Calu3 (cell line): ENCODE results near the gene SNAPC3. TPM values are rescaled to one million over a fixed set of nuclear protein-coding genes. Genes with fewer than 3 reads are reported as not detected.
A peak's percentile ranks its signal among the peaks of the same experiment; 100 is the strongest.

ENCODE experiments used
- BruUV-seq: library from RNA; stranded (reverse); fragments of 400-500 nt; replicated peaks from 2 replicates; lab custom pipeline; 2021; lab: Mats Ljungman, UMichigan
- CTCF ChIA-PET: fragments of 300-600 bp; sonication (Branson Sonifier 250); formaldehyde crosslinking; loops from one replicate; lab custom pipeline; 2022; ENCODE audit warnings: antibody characterized with exemption; lab: Charles Lee
- DNase-seq: peaks from one replicate; pipeline ENCODE4 v3.0.0; 2022
- H3K27ac Mint-ChIP-seq: one replicate; pipeline ENCODE4 v1.8.0; 2022; ENCODE audit warnings: mixed read lengths; ENCODE audit not compliant: unreplicated experiment
- H3K27me3 Mint-ChIP-seq: one replicate; pipeline ENCODE4 v1.8.0; 2022; ENCODE audit warnings: mixed read lengths; ENCODE audit not compliant: unreplicated experiment
- H3K36me3 Mint-ChIP-seq: one replicate; pipeline ENCODE4 v1.8.0; 2022; ENCODE audit warnings: mild to moderate bottlenecking, moderate library complexity, mixed read lengths; ENCODE audit not compliant: insufficient read depth, unreplicated experiment
- H3K4me1 Mint-ChIP-seq: one replicate; pipeline ENCODE4 v1.8.0; 2022; ENCODE audit warnings: mild to moderate bottlenecking, low read depth, mixed read lengths; ENCODE audit not compliant: unreplicated experiment
- H3K4me3 Mint-ChIP-seq: one replicate; pipeline ENCODE4 v1.8.0; 2022; ENCODE audit warnings: mild to moderate bottlenecking, low read depth, moderate library complexity, mixed read lengths; ENCODE audit not compliant: unreplicated experiment
- H3K9me3 Mint-ChIP-seq: one replicate; pipeline ENCODE4 v1.8.0; 2022; ENCODE audit warnings: low read depth, mixed read lengths; ENCODE audit not compliant: unreplicated experiment
- intact Hi-C: fragments of 100-400 bp; cut with micrococcal nuclease; formaldehyde crosslinking; loops from one replicate; pipeline ENCODE4 v1.10.0; 2022; ENCODE audit not compliant: unreplicated experiment
- total RNA-seq: library from RNA; stranded (reverse); gene quantifications from 2 replicates; pipeline ENCODE4 v1.2.3, GENCODE V29; 2022
- TF ChIP-seq, protein P1 (sequence below): fragments of 200-600 bp; IDR thresholded peaks from one replicate; pipeline ENCODE4 v1.8.0; 2022; ENCODE audit warnings: antibody characterized with exemption; ENCODE audit not compliant: unreplicated experiment

Gene SNAPC3
- total RNA-seq, 1 experiment from 2014 or later: 17.1 TPM

DNA sequence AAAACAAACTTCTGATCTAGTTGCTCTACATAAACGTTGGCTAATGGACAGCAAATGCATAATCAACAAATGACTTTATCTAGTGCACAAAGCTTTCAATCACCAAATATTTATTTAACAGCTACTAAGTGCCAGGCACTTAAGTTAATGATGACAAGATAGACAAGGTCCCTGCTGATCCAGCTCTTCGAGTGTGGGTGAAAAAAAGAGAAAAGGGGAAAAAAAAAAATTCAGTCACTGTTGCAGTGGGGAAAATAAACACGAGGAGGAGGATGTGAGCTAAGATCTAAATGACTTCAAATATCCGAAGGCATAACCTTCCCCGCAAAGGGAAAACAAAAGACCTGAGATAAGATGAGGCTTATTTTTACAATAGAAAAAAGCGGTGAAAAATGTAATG, 78.5 kb downstream of the SNAPC3 start:
- no peak overlapping the region for H3K27ac Mint-ChIP-seq
- no peak overlapping the region for H3K4me3 Mint-ChIP-seq
- CTCF ChIA-PET: interaction anchor here (0.6 kb wide), 1 partner anchor 69 kb away, joined by 3 read pairs; no protein-coding TSS in a partner anchor
- no TSS peak for BruUV-seq
- intact Hi-C loops: no loop called here
- no peaks in the 10 kb centered on the region for H3K27me3 Mint-ChIP-seq
- H3K4me1 Mint-ChIP-seq: no peaks in the 10 kb centered on the region
- H3K9me3 Mint-ChIP-seq: no peaks in the 10 kb centered on the region
- TF ChIP-seq, protein P1, sequence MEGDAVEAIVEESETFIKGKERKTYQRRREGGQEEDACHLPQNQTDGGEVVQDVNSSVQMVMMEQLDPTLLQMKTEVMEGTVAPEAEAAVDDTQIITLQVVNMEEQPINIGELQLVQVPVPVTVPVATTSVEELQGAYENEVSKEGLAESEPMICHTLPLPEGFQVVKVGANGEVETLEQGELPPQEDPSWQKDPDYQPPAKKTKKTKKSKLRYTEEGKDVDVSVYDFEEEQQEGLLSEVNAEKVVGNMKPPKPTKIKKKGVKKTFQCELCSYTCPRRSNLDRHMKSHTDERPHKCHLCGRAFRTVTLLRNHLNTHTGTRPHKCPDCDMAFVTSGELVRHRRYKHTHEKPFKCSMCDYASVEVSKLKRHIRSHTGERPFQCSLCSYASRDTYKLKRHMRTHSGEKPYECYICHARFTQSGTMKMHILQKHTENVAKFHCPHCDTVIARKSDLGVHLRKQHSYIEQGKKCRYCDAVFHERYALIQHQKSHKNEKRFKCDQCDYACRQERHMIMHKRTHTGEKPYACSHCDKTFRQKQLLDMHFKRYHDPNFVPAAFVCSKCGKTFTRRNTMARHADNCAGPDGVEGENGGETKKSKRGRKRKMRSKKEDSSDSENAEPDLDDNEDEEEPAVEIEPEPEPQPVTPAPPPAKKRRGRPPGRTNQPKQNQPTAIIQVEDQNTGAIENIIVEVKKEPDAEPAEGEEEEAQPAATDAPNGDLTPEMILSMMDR: no peak
- peaks cover 4% of the 10 kb centered on the region for H3K36me3 Mint-ChIP-seq
- no peak for DNase-seq

DNA sequence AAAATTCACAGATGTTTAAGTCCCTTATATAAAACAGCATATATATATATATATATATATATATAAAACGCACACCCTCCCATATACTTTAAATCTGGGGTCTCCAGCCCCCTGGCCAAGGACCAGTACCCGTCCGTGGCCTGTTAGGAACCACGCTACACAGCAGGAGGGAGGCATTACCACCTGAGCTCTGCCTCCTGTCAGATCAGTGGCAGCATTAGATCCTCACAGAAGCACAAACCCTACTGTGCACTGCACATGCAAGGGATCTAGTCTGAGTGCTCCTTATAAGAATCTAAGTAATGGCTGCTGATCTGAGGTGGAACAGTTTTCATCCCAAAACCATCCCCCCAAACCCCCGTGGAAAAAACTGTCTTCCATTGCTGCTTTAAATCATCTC, 79.1 kb downstream of the SNAPC3 start:
- no peaks in the 10 kb centered on the region for H3K9me3 Mint-ChIP-seq
- CTCF ChIA-PET: interaction anchor here (0.6 kb wide), 1 partner anchor 68 kb away, joined by 3 read pairs; no protein-coding TSS in a partner anchor

DNA sequence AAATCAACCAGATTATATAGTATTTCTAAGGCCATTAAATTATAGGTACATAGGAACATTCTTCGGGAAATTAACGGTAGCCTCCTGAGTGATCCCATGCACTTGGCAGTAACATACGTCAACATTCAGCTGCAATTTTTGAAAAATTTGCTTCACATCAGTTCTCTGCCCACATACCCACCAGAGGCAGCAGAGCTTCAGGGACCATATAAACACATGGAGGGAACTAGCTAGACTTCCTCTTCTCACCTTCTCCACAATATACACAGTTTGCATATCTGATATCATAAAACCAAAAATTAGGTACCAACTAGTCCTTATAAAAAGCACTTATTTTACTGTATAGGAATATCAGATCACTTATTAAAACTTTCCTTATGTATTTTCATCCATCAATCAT, 83.2 kb downstream of the SNAPC3 start:
- Mint-ChIP-seq H3K27ac (no peak overlapping the region), H3K9me3 (no peaks in the 10 kb centered on the region), H3K4me1 (peaks cover under 1% of the 10 kb centered on the region), H3K36me3 (peaks cover 19% of the 10 kb centered on the region), H3K4me3 (no peak overlapping the region), H3K27me3 (no peaks in the 10 kb centered on the region)
- DNase-seq: no peak
- CTCF ChIA-PET: no interaction called here
- no TSS peak for BruUV-seq
- intact Hi-C loops: no loop called here
- TF ChIP-seq, protein P1: no peak

More for the DNA sequence above, 79.1 kb downstream of the SNAPC3 start:
- BruUV-seq: no TSS peak
- DNase-seq: no peak
- Mint-ChIP-seq H3K27me3 (no peaks in the 10 kb centered on the region), H3K36me3 (peaks cover 4% of the 10 kb centered on the region), H3K27ac (no peak overlapping the region), H3K4me3 (no peak overlapping the region), H3K4me1 (no peaks in the 10 kb centered on the region)
- TF ChIP-seq, protein P1: no peak
- intact Hi-C loops: no loop called here

DNA sequence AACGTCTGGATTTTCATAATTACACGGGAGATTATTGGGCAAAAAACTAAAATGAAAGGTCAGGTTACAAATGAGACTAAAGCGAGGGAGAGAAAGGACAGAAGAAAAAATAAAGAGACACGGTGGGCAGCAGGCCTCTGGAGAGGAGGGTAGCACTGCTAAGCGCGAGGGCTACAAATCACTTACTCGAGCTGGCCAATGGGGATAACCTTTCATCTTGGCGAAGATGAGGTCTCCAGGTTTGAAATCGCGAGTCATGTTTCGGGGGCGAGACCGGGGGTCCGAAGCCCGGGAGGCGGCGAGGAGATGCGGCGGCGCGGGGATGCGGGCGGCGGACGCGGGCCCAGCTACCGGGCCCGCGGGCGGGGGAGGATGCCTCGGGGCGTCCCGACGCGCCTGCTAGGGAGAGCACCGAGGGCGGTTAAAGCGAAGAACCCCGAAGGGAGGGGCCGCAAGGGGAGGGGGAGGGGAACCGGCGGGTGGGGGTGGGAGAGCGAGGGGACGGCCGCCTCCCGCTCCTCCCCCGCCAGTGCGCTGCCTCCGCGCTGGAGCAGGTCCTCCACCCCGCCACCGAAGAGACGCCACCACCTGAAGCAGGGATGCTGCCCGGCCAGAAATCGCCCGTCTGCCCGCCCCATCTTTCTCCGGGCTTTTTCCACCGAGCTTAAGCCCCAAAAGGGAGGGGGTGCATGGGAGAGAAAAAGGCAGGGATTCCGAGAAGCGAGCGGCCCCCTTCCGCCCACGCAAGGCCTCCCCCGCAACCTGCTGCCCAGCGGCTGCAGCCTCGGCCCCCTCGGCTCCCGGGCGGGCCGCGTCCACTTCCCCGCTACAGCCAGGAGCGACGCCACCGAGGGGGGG, 87.5 kb downstream of the SNAPC3 start:
- intact Hi-C loops: no loop called here
- BruUV-seq: no TSS peak
- Mint-ChIP-seq H3K4me3 (peak overlapping the region; percentile 72), H3K27ac (peak overlapping the region; percentile 61), H3K9me3 (no peaks in the 10 kb centered on the region), H3K36me3 (peaks cover 22% of the 10 kb centered on the region), H3K4me1 (peaks cover 15% of the 10 kb centered on the region), H3K27me3 (no peaks in the 10 kb centered on the region)
- DNase-seq: peak; percentile 17
- CTCF ChIA-PET: interaction anchor here (0.6 kb wide), 1 partner anchor 30 kb away, joined by 3 read pairs; no protein-coding TSS in a partner anchor
- TF ChIP-seq, protein P1: no peak
